ENCODE measurements around the gene MACF1.

The MACF1 gene

GRCh38 chr1:39346872-39347271, 142.4 kb downstream of the MACF1 start:
- Histone ChIP-seq H3K27me3 (ENCODE audit: insufficient read depth, low read depth, severe bottlenecking) (no peaks in the 10 kb centered on the region), H3K36me3 (peaks cover 90% of the 10 kb centered on the region), H3K4me3 (ENCODE audit: low read depth, low read length) (no peak overlapping the region), H3K9me3 (ENCODE audit: severe bottlenecking) (no peaks in the 10 kb centered on the region), H3K27ac (peak overlapping the region; percentile 79)
- peak; percentile 37 for DNase-seq
- TF ChIP-seq CTCF (IDR thresholded peaks at IDR 0.05; ENCODE audit: low read depth, low read length), result no peak

GRCh38 chr1:39348278-39348677, 143.8 kb downstream of the MACF1 start:
- no peak overlapping the region for H3K27ac ChIP-seq
- H3K36me3 ChIP-seq, result peaks cover 90% of the 10 kb centered on the region
- no peak overlapping the region for H3K4me3 ChIP-seq (ENCODE audit: low read depth, low read length)
- TF ChIP-seq CTCF (IDR thresholded peaks at IDR 0.05; ENCODE audit: low read depth, low read length), result no peak
- no peaks in the 10 kb centered on the region for H3K27me3 ChIP-seq (ENCODE audit: insufficient read depth, low read depth, severe bottlenecking)
- no peaks in the 10 kb centered on the region for H3K9me3 ChIP-seq (ENCODE audit: severe bottlenecking)
- DNase-seq, result no peak

GRCh38 chr1:39352881-39353280, 148.4 kb downstream of the MACF1 start:
- no peak for TF ChIP-seq CTCF (IDR thresholded peaks at IDR 0.05; ENCODE audit: low read depth, low read length)
- H3K9me3 ChIP-seq (ENCODE audit: severe bottlenecking), result no peaks in the 10 kb centered on the region
- DNase-seq, result no peak
- H3K4me3 ChIP-seq (ENCODE audit: low read depth, low read length), result no peak overlapping the region
- no peaks in the 10 kb centered on the region for H3K27me3 ChIP-seq (ENCODE audit: insufficient read depth, low read depth, severe bottlenecking)
- peaks cover 95% of the 10 kb centered on the region for H3K36me3 ChIP-seq
- no peak overlapping the region for H3K27ac ChIP-seq

GRCh38 chr1:39354572-39354971, 150.1 kb downstream of the MACF1 start:
- no peaks in the 10 kb centered on the region for H3K9me3 ChIP-seq (ENCODE audit: severe bottlenecking)

GRCh38 chr1:39358491-39358890, 154.0 kb downstream of the MACF1 start:
- Histone ChIP-seq H3K27me3 (ENCODE audit: insufficient read depth, low read depth, severe bottlenecking) (no peaks in the 10 kb centered on the region), H3K36me3 (peaks cover 87% of the 10 kb centered on the region)

More at GRCh38 chr1:39354572-39354971, 150.1 kb downstream of the MACF1 start:
- peaks cover 95% of the 10 kb centered on the region for H3K36me3 ChIP-seq
- no peak overlapping the region for H3K27ac ChIP-seq
- no peak for TF ChIP-seq CTCF (IDR thresholded peaks at IDR 0.05; ENCODE audit: low read depth, low read length)
- no peak for DNase-seq
- no peaks in the 10 kb centered on the region for H3K27me3 ChIP-seq (ENCODE audit: insufficient read depth, low read depth, severe bottlenecking)
- no peak overlapping the region for H3K4me3 ChIP-seq (ENCODE audit: low read depth, low read length)

More at GRCh38 chr1:39358491-39358890, 154.0 kb downstream of the MACF1 start:
- H3K4me3 ChIP-seq (ENCODE audit: low read depth, low read length), result no peak overlapping the region
- no peak for TF ChIP-seq CTCF (IDR thresholded peaks at IDR 0.05; ENCODE audit: low read depth, low read length)
- H3K27ac ChIP-seq, result no peak overlapping the region
- no peaks in the 10 kb centered on the region for H3K9me3 ChIP-seq (ENCODE audit: severe bottlenecking)
- DNase-seq, result no peak
